HepG2 (cell line): ENCODE data around the gene AARS1. TPM values are rescaled to one million over a fixed set of nuclear protein-coding genes. Genes with fewer than 3 reads are reported as not detected.
"Not testable (repeated sequence)": the region's sequence is repeated elsewhere in the genome, so short reads cannot be mapped to it uniquely, and the experiment has no call there.

Experiments used
- ATAC-seq: fragments of 200-7000 bp; cut with Tn5 transposase; 3 replicates; pipeline ENCODE4 v1.9.1; 2020; ENCODE audit warnings: mild to moderate bottlenecking, moderate library complexity
- BruUV-seq: library from RNA; stranded (reverse); fragments of 400-500 nt; replicated peaks from 2 replicates; lab custom pipeline; 2021; lab: Mats Ljungman, UMichigan
- CTCF ChIA-PET: fragments of 300-600 bp; formaldehyde crosslinking; extraction: SDS; loops from one replicate; lab custom pipeline; 2021; ENCODE audit warnings: low total read pairs, inconsistent platforms, low intra/inter-chr PET ratio; lab: Yijun Ruan, JAX
- POLR2A ChIA-PET: fragments of 350-600 bp; sonication (Branson Sonifier 250); formaldehyde crosslinking; loops from one replicate; lab custom pipeline; 2020; ENCODE audit warnings: antibody characterized with exemption, inconsistent platforms; lab: Yijun Ruan, JAX
- DNase-seq: peaks from one replicate; pipeline ENCODE4 v3.0.0-alpha.2; 2015; ENCODE audit warnings: low spot score
- FAIRE-seq: peaks from 3 replicates; lab custom pipeline; 2011; peaks lifted over from hg19 to GRCh38; lab: Jason Lieb, UNC
- H2AFZ ChIP-seq: one replicate; pipeline ENCODE4 v1.6.1; 2011; ENCODE audit warnings: low read length, inconsistent platforms
- H3K27ac ChIP-seq: fragments of 300-600 bp; 3 replicates; pipeline ENCODE4 v1.8.0; 2011; ENCODE audit warnings: mixed run types, mild to moderate bottlenecking, mixed read lengths, low read length, inconsistent platforms; ENCODE audit not compliant: insufficient read depth; ENCODE audit errors: extremely low read length
- H3K27me3 ChIP-seq, 2 experiments: fragments of 200-600 bp in 1 of 2; 2 replicates in 1 of 2; 3 replicates in 1 of 2; pipeline versions ENCODE4 v1.6.0 to v1.8.0; 2011; ENCODE audit warnings: low read length in 2 of 2, mild to moderate bottlenecking in 2 of 2, moderate library complexity in 2 of 2, inconsistent platforms in 1 of 2; ENCODE audit not compliant: insufficient read depth in 2 of 2, control insufficient read depth in 1 of 2
- H3K36me3 ChIP-seq, 2 experiments: fragments of 200-600 bp in 1 of 2; replicated peaks in 1 of 2; 2 replicates in 1 of 2; 3 replicates in 1 of 2; pipeline versions ENCODE4 v1.5.1 to v1.8.0; 2011; ENCODE audit warnings: low read length in 2 of 2, inconsistent platforms in 1 of 2; ENCODE audit not compliant: insufficient read depth in 2 of 2, control insufficient read depth in 1 of 2
- H3K4me1 ChIP-seq: 2 replicates; pipeline ENCODE4 v1.5.1; 2012; ENCODE audit warnings: low read length, inconsistent platforms; ENCODE audit not compliant: insufficient read depth
- H3K4me2 ChIP-seq: 2 replicates; pipeline ENCODE4 v1.6.0; 2011; ENCODE audit warnings: low read depth, low read length, inconsistent platforms
- H3K4me3 ChIP-seq, 3 experiments: fragments of 200-600 bp in 1 of 3; sonication (generic), shearing (Covaris generic) in 1 of 3; replicated peaks in 1 of 3; 2 replicates each; pipeline ENCODE4 v1.5.1; 2011 to 2016; ENCODE audit warnings: low read length in 3 of 3, inconsistent platforms in 2 of 3, low read depth in 2 of 3, mild to moderate bottlenecking in 2 of 3, control low read depth in 1 of 3, mixed read lengths in 1 of 3; ENCODE audit not compliant: insufficient read depth in 1 of 3
- H3K79me2 ChIP-seq: one replicate; pipeline ENCODE4 v1.6.1; 2011; ENCODE audit warnings: low read length, inconsistent platforms; ENCODE audit not compliant: insufficient read depth
- H3K9ac ChIP-seq: 2 replicates; pipeline ENCODE4 v1.6.0; 2011; ENCODE audit warnings: mild to moderate bottlenecking, low read depth, low read length, inconsistent platforms; ENCODE audit not compliant: insufficient read depth
- H3K9me3 ChIP-seq: 2 replicates; pipeline ENCODE4 v1.5.1; 2012; ENCODE audit warnings: mild to moderate bottlenecking, low read length
- H4K20me1 ChIP-seq: 2 replicates; pipeline ENCODE4 v1.6.0; 2011; ENCODE audit warnings: inconsistent platforms, mild to moderate bottlenecking, low read length, moderate library complexity; ENCODE audit not compliant: insufficient read depth
- PAF1 ChIP-seq: IDR thresholded peaks from 2 replicates; pipeline ENCODE4 v1.6.1; 2016; ENCODE audit warnings: missing genetic modification reagents, missing compliant biosample characterization
- ZKSCAN8 ChIP-seq: IDR thresholded peaks from 2 replicates; pipeline ENCODE4 v1.6.1; 2016; ENCODE audit warnings: borderline replicate concordance, missing genetic modification reagents, missing compliant biosample characterization
- ZNF3 ChIP-seq: IDR thresholded peaks from 2 replicates; pipeline ENCODE4 v1.7.0; 2017; ENCODE audit warnings: inconsistent platforms
- ZNF383 ChIP-seq: sonication (generic); formaldehyde crosslinking; IDR thresholded peaks from 2 replicates; pipeline ENCODE4 v1.4.0; 2020; ENCODE audit warnings: missing genetic modification reagents, mild to moderate bottlenecking, borderline replicate concordance
- ZNF460 ChIP-seq: sonication (generic); formaldehyde crosslinking; IDR thresholded peaks from 2 replicates; pipeline ENCODE4 v1.5.1; 2020; ENCODE audit warnings: missing genetic modification reagents, mild to moderate bottlenecking, borderline replicate concordance
- ZNF550 ChIP-seq: sonication (generic); formaldehyde crosslinking; IDR thresholded peaks from 2 replicates; pipeline ENCODE4 v1.4.0; 2020; ENCODE audit warnings: mild to moderate bottlenecking, missing genetic modification reagents, borderline replicate concordance
- WGBS: methylation state at CpG from one replicate; pipeline ENCODE4 v1.1.6; 2017; ENCODE audit warnings: low lambda C conversion rate; 5-methylcytosine and 5-hydroxymethylcytosine counted together
- in situ Hi-C: cut with HindIII; loops from 2 replicates; pipeline ENCODE4 v1.10.0; 2017; ENCODE audit warnings: low pct_unique_long_range_greater_than_20kb; ENCODE audit not compliant: extremely low pct_ligation_motif_present
- intact Hi-C: fragments of 100-400 bp; cut with micrococcal nuclease; formaldehyde crosslinking; loops from one replicate; pipeline ENCODE4 v1.10.0; 2022; ENCODE audit not compliant: unreplicated experiment
- polyA plus RNA-seq, 8 experiments: library from polyadenylated mRNA; depleted of rRNA in 3 of 8; stranded (reverse) in 7 of 8; unstranded in 1 of 8; fragments of >200 nt; fragmentation: Illumina TruSeq in 4 of 8; extraction: Trizol in 4 of 8; gene quantifications; 2 replicates each; pipeline versions ENCODE4 v1.2.1 to v1.2.3, GENCODE V29; 2011 to 2016; ENCODE audit warnings: low read depth in 4 of 8, missing spikeins in 1 of 8, mixed read lengths in 1 of 8; ENCODE audit not compliant: insufficient read depth in 1 of 8
- total RNA-seq, 5 experiments: library from RNA; depleted of rRNA; stranded (reverse); fragments of >200 nt; fragmentation: Illumina TruSeq; extraction: Trizol; gene quantifications; 2 replicates each; pipeline ENCODE4 v1.2.3, GENCODE V29; 2016; ENCODE audit warnings: low read depth in 1 of 5
- TF ChIP-seq, protein P1 (sequence below): sonication (generic); formaldehyde crosslinking; IDR thresholded peaks from 2 replicates; pipeline ENCODE4 v1.4.0; 2020; ENCODE audit warnings: missing genetic modification reagents, mild to moderate bottlenecking, borderline replicate concordance
- TF ChIP-seq, protein P2 (sequence below): sonication (generic); formaldehyde crosslinking; IDR thresholded peaks from 2 replicates; pipeline ENCODE4 v1.5.0; 2020; ENCODE audit warnings: mild to moderate bottlenecking, missing genetic modification reagents, borderline replicate concordance

AARS1 gene
- total and polyA plus RNA-seq, 2 of the 13 experiments (the other 11 are each of a cell fraction or from before 2014, with no cell fraction given), result 107 to 132 TPM

GRCh38 chr16:70290949-70291519 is 1.7 kb upstream of the AARS1 start:
- in situ Hi-C loops, result no loop called here
- POLR2A ChIA-PET, result interaction anchor here (1.0 to 1.9 kb wide), 2 partner anchors 8 to 56 kb away, joined by 4 to 13 read pairs; partner anchors contain the start of genes DDX19A and DDX19B
- no peak overlapping the region for H3K27ac ChIP-seq

GRCh38 chr16:70287304-70287971 is 1.9 kb downstream of the AARS1 start:
- POLR2A ChIA-PET, result interaction anchor here (0.7 to 3.2 kb wide), 11 partner anchors 9 to 480 kb away, joined by 3 to 160 read pairs (median 5); partner anchors contain the start of genes DDX19A, DDX19B and EXOSC6
- BruUV-seq, H3K9me3 ChIP-seq, ATAC-seq, FAIRE-seq, intact Hi-C loops, CTCF ChIA-PET, H3K27me3 ChIP-seq, DNase-seq, H2AFZ ChIP-seq, in situ Hi-C loops: not testable (repeated sequence)
- Histone ChIP-seq H3K4me1 (peaks cover 28% of the 10 kb centered on the region), H3K4me2 (peak overlapping the region; percentile 65), H3K4me3 (peak overlapping the region in 2 of 3 experiments; percentile 18 to 100; a peak in 3 of 6 replicates), H3K36me3 (peaks cover 4 to 33% of the 10 kb centered on the region in 2 experiments; a peak in 4 of 5 replicates), H3K27ac (peak overlapping the region; percentile 34), H3K79me2 (peaks cover 48% of the 10 kb centered on the region), H4K20me1 (peaks cover 11% of the 10 kb centered on the region; the same call in 1 of the 2 replicates), H3K9ac (peak overlapping the region; percentile 100)
- WGBS, result 94% methylated on average over 17 of the region's 17 CpGs
- TF ChIP-seq, protein P1, sequence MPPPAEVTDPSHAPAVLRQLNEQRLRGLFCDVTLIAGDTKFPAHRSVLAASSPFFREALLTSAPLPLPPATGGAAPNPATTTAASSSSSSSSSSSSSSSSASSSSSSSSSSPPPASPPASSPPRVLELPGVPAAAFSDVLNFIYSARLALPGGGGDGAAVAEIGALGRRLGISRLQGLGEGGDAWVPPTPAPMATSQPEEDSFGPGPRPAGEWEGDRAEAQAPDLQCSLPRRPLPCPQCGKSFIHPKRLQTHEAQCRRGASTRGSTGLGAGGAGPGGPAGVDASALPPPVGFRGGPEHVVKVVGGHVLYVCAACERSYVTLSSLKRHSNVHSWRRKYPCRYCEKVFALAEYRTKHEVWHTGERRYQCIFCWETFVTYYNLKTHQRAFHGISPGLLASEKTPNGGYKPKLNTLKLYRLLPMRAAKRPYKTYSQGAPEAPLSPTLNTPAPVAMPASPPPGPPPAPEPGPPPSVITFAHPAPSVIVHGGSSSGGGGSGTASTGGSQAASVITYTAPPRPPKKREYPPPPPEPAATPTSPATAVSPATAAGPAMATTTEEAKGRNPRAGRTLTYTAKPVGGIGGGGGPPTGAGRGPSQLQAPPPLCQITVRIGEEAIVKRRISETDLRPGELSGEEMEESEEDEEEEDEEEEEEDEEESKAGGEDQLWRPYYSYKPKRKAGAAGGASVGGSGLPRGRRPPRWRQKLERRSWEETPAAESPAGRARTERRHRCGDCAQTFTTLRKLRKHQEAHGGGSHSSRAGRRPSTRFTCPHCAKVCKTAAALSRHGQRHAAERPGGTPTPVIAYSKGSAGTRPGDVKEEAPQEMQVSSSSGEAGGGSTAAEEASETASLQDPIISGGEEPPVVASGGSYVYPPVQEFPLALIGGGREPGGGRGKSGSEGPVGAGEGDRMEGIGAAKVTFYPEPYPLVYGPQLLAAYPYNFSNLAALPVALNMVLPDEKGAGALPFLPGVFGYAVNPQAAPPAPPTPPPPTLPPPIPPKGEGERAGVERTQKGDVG (CRISPR knock-in tag), result peak; percentile 67; the same call in 1 of the 2 replicates
- 0 out of 2 replicates have a peak, but pooled peaks have one; percentile 17 for TF ChIP-seq ZNF550 (CRISPR knock-in tag)
- TF ChIP-seq ZNF460 (CRISPR knock-in tag), result peak; percentile 98
- TF ChIP-seq, protein P2, sequence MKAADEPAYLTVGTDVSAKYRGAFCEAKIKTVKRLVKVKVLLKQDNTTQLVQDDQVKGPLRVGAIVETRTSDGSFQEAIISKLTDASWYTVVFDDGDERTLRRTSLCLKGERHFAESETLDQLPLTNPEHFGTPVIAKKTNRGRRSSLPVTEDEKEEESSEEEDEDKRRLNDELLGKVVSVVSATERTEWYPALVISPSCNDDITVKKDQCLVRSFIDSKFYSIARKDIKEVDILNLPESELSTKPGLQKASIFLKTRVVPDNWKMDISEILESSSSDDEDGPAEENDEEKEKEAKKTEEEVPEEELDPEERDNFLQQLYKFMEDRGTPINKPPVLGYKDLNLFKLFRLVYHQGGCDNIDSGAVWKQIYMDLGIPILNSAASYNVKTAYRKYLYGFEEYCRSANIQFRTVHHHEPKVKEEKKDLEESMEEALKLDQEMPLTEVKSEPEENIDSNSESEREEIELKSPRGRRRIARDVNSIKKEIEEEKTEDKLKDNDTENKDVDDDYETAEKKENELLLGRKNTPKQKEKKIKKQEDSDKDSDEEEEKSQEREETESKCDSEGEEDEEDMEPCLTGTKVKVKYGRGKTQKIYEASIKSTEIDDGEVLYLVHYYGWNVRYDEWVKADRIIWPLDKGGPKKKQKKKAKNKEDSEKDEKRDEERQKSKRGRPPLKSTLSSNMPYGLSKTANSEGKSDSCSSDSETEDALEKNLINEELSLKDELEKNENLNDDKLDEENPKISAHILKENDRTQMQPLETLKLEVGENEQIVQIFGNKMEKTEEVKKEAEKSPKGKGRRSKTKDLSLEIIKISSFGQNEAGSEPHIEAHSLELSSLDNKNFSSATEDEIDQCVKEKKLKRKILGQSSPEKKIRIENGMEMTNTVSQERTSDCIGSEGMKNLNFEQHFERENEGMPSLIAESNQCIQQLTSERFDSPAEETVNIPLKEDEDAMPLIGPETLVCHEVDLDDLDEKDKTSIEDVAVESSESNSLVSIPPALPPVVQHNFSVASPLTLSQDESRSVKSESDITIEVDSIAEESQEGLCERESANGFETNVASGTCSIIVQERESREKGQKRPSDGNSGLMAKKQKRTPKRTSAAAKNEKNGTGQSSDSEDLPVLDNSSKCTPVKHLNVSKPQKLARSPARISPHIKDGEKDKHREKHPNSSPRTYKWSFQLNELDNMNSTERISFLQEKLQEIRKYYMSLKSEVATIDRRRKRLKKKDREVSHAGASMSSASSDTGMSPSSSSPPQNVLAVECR (CRISPR knock-in tag), result 0 out of 2 replicates have a peak, but pooled peaks have one; percentile 8
- TF ChIP-seq PAF1 (CRISPR knock-in tag), result peak; percentile 24; the same call in 1 of the 2 replicates

More at GRCh38 chr16:70290949-70291519, 1.7 kb upstream of the AARS1 start:
- H2AFZ ChIP-seq, result no peak overlapping the region
- CTCF ChIA-PET, result no interaction called here
- no peak overlapping the region for H3K9ac ChIP-seq
- H3K4me3 ChIP-seq, result no peak overlapping the region
- BruUV-seq, result no TSS peak
- no peaks in the 10 kb centered on the region; a peak in 1 of 5 replicates for H3K27me3 ChIP-seq
- H3K4me1 ChIP-seq, result peaks cover 28% of the 10 kb centered on the region
- peaks cover 0 to 2% of the 10 kb centered on the region in 2 experiments; a peak in 2 of 5 replicates for H3K36me3 ChIP-seq
- intact Hi-C loops, result no loop called here
- no peak for ATAC-seq
- no peaks in the 10 kb centered on the region for H3K9me3 ChIP-seq
- FAIRE-seq, result no peak
- no peak overlapping the region for H3K4me2 ChIP-seq
- TF ChIP-seq ZNF3 (CRISPR knock-in tag) (peak; percentile 98), ZKSCAN8 (CRISPR knock-in tag) (peak; percentile 95), ZNF383 (no peak)
- DNase-seq, result no peak
- 0 out of 2 replicates have a peak, but pooled peaks cover under 1% of the 10 kb centered on the region for H4K20me1 ChIP-seq
- H3K79me2 ChIP-seq, result peaks cover 27% of the 10 kb centered on the region
